Spleen (tissue), 11 donors: ENCODE measurements around the gene AKAP1. TPM values are rescaled to one million over a fixed set of nuclear protein-coding genes. Genes with fewer than 3 reads are reported as not detected.

ENCODE experiments used
- DNase-seq: peaks from one replicate; pipeline ENCODE4 v3.0.0-alpha.2; 2020
- H3K27ac ChIP-seq, 8 donors: fragments of 200-600 bp; sonication (generic) in 7 of 8; 1 replicate in 4 of 8; 2 replicates in 4 of 8; pipeline versions ENCODE4 v1.5.0 to v1.8.0; 2016 to 2021; ENCODE audit warnings: inconsistent platforms in 4 of 8, mild to moderate bottlenecking in 4 of 8, moderate library complexity in 1 of 8
- H3K27me3 ChIP-seq, 7 donors: fragments of 200-600 bp; sonication (generic) in 6 of 7; replicated peaks in 1 of 7; 1 replicate in 4 of 7; 2 replicates in 3 of 7; pipeline versions ENCODE4 v1.5.0 to v1.8.0; 2016 to 2021; ENCODE audit warnings: inconsistent platforms in 3 of 7, mild to moderate bottlenecking in 1 of 7
- H3K36me3 ChIP-seq, 6 donors: fragments of 200-600 bp; sonication (generic) in 5 of 6; 1 replicate in 4 of 6; 2 replicates in 2 of 6; pipeline versions ENCODE4 v1.5.0 to v1.8.0; 2016 to 2021; ENCODE audit warnings: inconsistent platforms in 2 of 6
- H3K4me1 ChIP-seq, 6 donors: fragments of 200-600 bp; sonication (generic) in 5 of 6; 1 replicate in 3 of 6; 2 replicates in 3 of 6; pipeline versions ENCODE4 v1.5.0 to v1.8.0; 2016 to 2021; ENCODE audit warnings: inconsistent platforms in 3 of 6
- H3K4me3 ChIP-seq, 8 donors: fragments of 200-600 bp; sonication (generic) in 7 of 8; 1 replicate in 4 of 8; 2 replicates in 4 of 8; pipeline versions ENCODE4 v1.5.0 to v1.8.0; 2016 to 2021; ENCODE audit warnings: inconsistent platforms in 4 of 8, mild to moderate bottlenecking in 4 of 8, moderate library complexity in 2 of 8
- H3K9me3 ChIP-seq, 8 donors: fragments of 200-600 bp; sonication (generic) in 7 of 8; 1 replicate in 4 of 8; 2 replicates in 4 of 8; pipeline versions ENCODE4 v1.5.0 to v1.8.0; 2016 to 2021; ENCODE audit warnings: inconsistent platforms in 4 of 8
- POLR2A ChIP-seq, 3 donors: fragments of 450-650 bp; IDR thresholded peaks; one replicate each; pipeline ENCODE4 v1.5.1; 2017; ENCODE audit warnings: antibody characterized with exemption in 3 of 3, mild to moderate bottlenecking in 1 of 3
- POLR2AphosphoS5 ChIP-seq, 3 donors: sonication (generic); formaldehyde crosslinking; IDR thresholded peaks; one replicate each; pipeline ENCODE4 v1.5.1; 2017; ENCODE audit warnings: antibody characterized with exemption in 3 of 3
- WGBS, 5 donors: extraction: QIAGEN DNeasy Blood & Tissue Kit in 3 of 5; methylation state at CpG; one replicate each; pipeline versions ENCODE4 v1.1.5 to v1.1.7; 2013 to 2018; 5-methylcytosine and 5-hydroxymethylcytosine counted together
- intact Hi-C: fragments of 100-400 bp; cut with DNase I; formaldehyde crosslinking; loops from one replicate; pipeline ENCODE4 v1.15.0; 2023; ENCODE audit warnings: low total_unique reads
- polyA plus RNA-seq, 3 donors: library from polyadenylated mRNA; stranded (reverse); fragments of 200-250 nt; gene quantifications; one replicate each; pipeline ENCODE4 v1.2.1, GENCODE V29; 2013
- total RNA-seq, 7 donors: library from RNA; depleted of rRNA in 3 of 7; stranded (reverse); fragments of >200 nt in 3 of 7; fragmentation: NEBNext Ultra II Directional in 4 of 7; extraction: Animal tissue kit (Norgen Biotek cat#: 25700) in 4 of 7; gene quantifications; one replicate each; pipeline versions ENCODE4 v1.1.0 to v1.2.1, GENCODE V29; 2016 to 2021
- TF ChIP-seq, protein P1 (sequence below), 11 experiments: fragments of 200-600 bp in 7 of 11; fragments of 450-650 bp in 4 of 11; sonication (generic) in 4 of 11; IDR thresholded peaks in 8 of 11; conservative IDR thresholded peaks in 3 of 11; 1 replicate in 7 of 11; 2 replicates in 4 of 11; pipeline versions ENCODE4 v1.4.0 to v1.8.0; 2016 to 2021; ENCODE audit warnings: antibody characterized with exemption in 11 of 11, inconsistent platforms in 4 of 11, mild to moderate bottlenecking in 1 of 11
- donor health status: healthy with polysubstance abuse.
- donor health status: DM: no; HTN: no; CAD: no; lungs with moderate emphysema.
- donor health status: DM: no; HTN: no; CAD: no.
- donor health status: Bipolar disorder and iron deficiency.
- donor health status: healthy.
- donor health status: DM: no; HTN: no; CAD: no.
- donor health status: DM: yes; HTN: yes; CAD: no.

The AKAP1 gene
- total and polyA plus RNA-seq, 10 donors = 6.7 to 23.9 (median 17.6) TPM

GRCh38 chr17:57086069-57086930 lies 1.3 kb downstream of the AKAP1 start:
- Histone ChIP-seq H3K4me1 (peaks cover 0 to 55% (median 25%) of the 10 kb centered on the region in 6 donors), H3K27ac (peak overlapping the region; percentile 72 to 98 (median 93)), H3K9me3 (no peaks in the 10 kb centered on the region), H3K4me3 (peak overlapping the region; percentile 79 to 99 (median 89)), H3K36me3 (no peaks in the 10 kb centered on the region), H3K27me3 (no peaks in the 10 kb centered on the region)
- TF ChIP-seq POLR2AphosphoS5 (IDR thresholded peaks at IDR 0.05) = peak in 1 of 3 donors; percentile 35
- no peak for TF ChIP-seq POLR2A (IDR thresholded peaks at IDR 0.05)
- no peak for DNase-seq
- 1 to 2% (median 1%) methylated on average over 21 to 45 of the region's 45 CpGs for WGBS, 5 donors
- intact Hi-C loops = no loop called here

DNA sequence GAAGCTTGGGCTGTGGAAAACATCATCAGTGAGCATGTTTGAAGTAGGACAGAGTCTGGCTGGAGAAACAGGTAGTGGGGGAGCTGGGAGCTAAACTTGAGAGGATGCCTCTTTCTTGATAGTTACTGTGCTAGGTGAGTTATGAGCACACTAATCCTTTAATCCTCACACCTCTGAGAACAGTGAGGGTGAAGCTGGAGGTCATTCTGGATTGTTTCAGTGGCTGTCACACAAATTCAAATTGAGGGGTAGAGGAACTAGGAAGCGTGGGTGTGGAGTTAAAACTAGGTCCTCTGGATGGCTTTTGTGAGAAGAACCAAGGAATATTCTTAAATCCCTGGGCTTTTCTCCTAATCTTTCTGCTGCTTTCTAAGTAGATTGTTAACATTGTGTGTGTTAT lies 3.3 kb downstream of the AKAP1 start:
- Histone ChIP-seq H3K27ac (no peak overlapping the region), H3K4me1 (peaks cover 0 to 59% (median 24%) of the 10 kb centered on the region in 6 donors), H3K36me3 (no peaks in the 10 kb centered on the region), H3K27me3 (no peaks in the 10 kb centered on the region), H3K9me3 (no peaks in the 10 kb centered on the region), H3K4me3 (no peak overlapping the region)
- intact Hi-C loops = no loop called here
- WGBS, 5 donors = 89 to 100% (median 91%) methylated on average over 1 of the region's 1 CpG
- no peak for TF ChIP-seq POLR2AphosphoS5 (IDR thresholded peaks at IDR 0.05)
- TF ChIP-seq, protein P1, sequence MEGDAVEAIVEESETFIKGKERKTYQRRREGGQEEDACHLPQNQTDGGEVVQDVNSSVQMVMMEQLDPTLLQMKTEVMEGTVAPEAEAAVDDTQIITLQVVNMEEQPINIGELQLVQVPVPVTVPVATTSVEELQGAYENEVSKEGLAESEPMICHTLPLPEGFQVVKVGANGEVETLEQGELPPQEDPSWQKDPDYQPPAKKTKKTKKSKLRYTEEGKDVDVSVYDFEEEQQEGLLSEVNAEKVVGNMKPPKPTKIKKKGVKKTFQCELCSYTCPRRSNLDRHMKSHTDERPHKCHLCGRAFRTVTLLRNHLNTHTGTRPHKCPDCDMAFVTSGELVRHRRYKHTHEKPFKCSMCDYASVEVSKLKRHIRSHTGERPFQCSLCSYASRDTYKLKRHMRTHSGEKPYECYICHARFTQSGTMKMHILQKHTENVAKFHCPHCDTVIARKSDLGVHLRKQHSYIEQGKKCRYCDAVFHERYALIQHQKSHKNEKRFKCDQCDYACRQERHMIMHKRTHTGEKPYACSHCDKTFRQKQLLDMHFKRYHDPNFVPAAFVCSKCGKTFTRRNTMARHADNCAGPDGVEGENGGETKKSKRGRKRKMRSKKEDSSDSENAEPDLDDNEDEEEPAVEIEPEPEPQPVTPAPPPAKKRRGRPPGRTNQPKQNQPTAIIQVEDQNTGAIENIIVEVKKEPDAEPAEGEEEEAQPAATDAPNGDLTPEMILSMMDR (IDR thresholded peaks at IDR 0.05 in 8 of 11, conservative IDR thresholded peaks at IDR 0.05 in 3 of 11) = no peak
- TF ChIP-seq POLR2A (IDR thresholded peaks at IDR 0.05) = no peak
- DNase-seq = no peak

GRCh38 chr17:57089391-57089790 lies 4.3 kb downstream of the AKAP1 start:
- 76 to 91% (median 88%) methylated on average over 6 of the region's 6 CpGs for WGBS, 5 donors
- H3K9me3 ChIP-seq = no peaks in the 10 kb centered on the region
- DNase-seq = no peak
- no peak for TF ChIP-seq POLR2AphosphoS5 (IDR thresholded peaks at IDR 0.05)
- TF ChIP-seq, protein P1 (IDR thresholded peaks at IDR 0.05 in 8 of 11, conservative IDR thresholded peaks at IDR 0.05 in 3 of 11) = no peak
- no peak for TF ChIP-seq POLR2A (IDR thresholded peaks at IDR 0.05)
- H3K36me3 ChIP-seq = no peaks in the 10 kb centered on the region
- no peaks in the 10 kb centered on the region for H3K27me3 ChIP-seq
- intact Hi-C loops = no loop called here
- H3K27ac ChIP-seq = no peak overlapping the region
- H3K4me1 ChIP-seq = peaks cover 0 to 49% (median 17%) of the 10 kb centered on the region in 6 donors
- no peak overlapping the region for H3K4me3 ChIP-seq

GRCh38 chr17:57090560-57091185 lies 5.6 kb downstream of the AKAP1 start:
- Histone ChIP-seq H3K27me3 (no peaks in the 10 kb centered on the region), H3K9me3 (no peaks in the 10 kb centered on the region), H3K36me3 (no peaks in the 10 kb centered on the region), H3K4me3 (no peak overlapping the region), H3K27ac (no peak overlapping the region), H3K4me1 (peaks cover 0 to 45% (median 14%) of the 10 kb centered on the region in 6 donors)
- intact Hi-C loops = no loop called here
- 62 to 85% (median 67%) methylated on average over 4 of the region's 4 CpGs for WGBS, 5 donors
- no peak for DNase-seq
- TF ChIP-seq, protein P1 (IDR thresholded peaks at IDR 0.05 in 8 of 11, conservative IDR thresholded peaks at IDR 0.05 in 3 of 11) = no peak
- TF ChIP-seq POLR2AphosphoS5 (IDR thresholded peaks at IDR 0.05) (no peak), POLR2A (IDR thresholded peaks at IDR 0.05) (no peak)
